HG02943 (cell line): Measurements from ENCODE around the gene LHFPL6.
A peak's percentile ranks its signal among the peaks of the same experiment; 100 is the strongest.

Experiments used
- ATAC-seq: cut with Tn5 transposase; IDR thresholded peaks from one replicate; pipeline ENCODE4 v1.9.1; 2021; ENCODE audit warnings: mild to moderate bottlenecking, low read depth, moderate library complexity; ENCODE audit not compliant: unreplicated experiment

Gene LHFPL6

GRCh38 chr13:39602614-39603366 is at the start of gene LHFPL6:
TSS of gene LHFPL6 (minus strand) at chr13:39603193.
- ATAC-seq = peak; percentile 85

GRCh38 chr13:39646122-39646521 is 43.1 kb upstream of the LHFPL6 start:
- no peak for ATAC-seq

GRCh38 chr13:39641645-39642044 is 38.7 kb upstream of the LHFPL6 start:
- ATAC-seq = no peak

GRCh38 chr13:39637890-39638289 is 34.9 kb upstream of the LHFPL6 start:
- no peak for ATAC-seq

- no peak for ATAC-seq
Measured at GRCh38 chr13:39635564-39635963, 32.6 kb upstream of the LHFPL6 start.

GRCh38 chr13:39632994-39633393 is 30.0 kb upstream of the LHFPL6 start:
- ATAC-seq = no peak

- no peak for ATAC-seq
Measured at GRCh38 chr13:39631307-39631706, 28.3 kb upstream of the LHFPL6 start.

- no peak for ATAC-seq
Measured at GRCh38 chr13:39623466-39623865, 20.5 kb upstream of the LHFPL6 start.

GRCh38 chr13:39618561-39618960 is 15.6 kb upstream of the LHFPL6 start:
- ATAC-seq = no peak

GRCh38 chr13:39616087-39616694 is 13.2 kb upstream of the LHFPL6 start:
- ATAC-seq = no peak

- no peak for ATAC-seq
Measured at GRCh38 chr13:39612023-39612637, 9.1 kb upstream of the LHFPL6 start.

- no peak for ATAC-seq
Measured at GRCh38 chr13:39607876-39608275, 4.9 kb upstream of the LHFPL6 start.

- no peak for ATAC-seq
Measured at GRCh38 chr13:39605677-39606320, 2.8 kb upstream of the LHFPL6 start.

GRCh38 chr13:39604756-39605155 is 1.8 kb upstream of the LHFPL6 start:
- ATAC-seq = no peak

GRCh38 chr13:39603424-39603947 is 493 bp upstream of the LHFPL6 start:
- ATAC-seq = peak; percentile 19

- ATAC-seq = peak; percentile 36
Measured at GRCh38 chr13:39602277-39602613, 748 bp downstream of the LHFPL6 start.

- no peak for ATAC-seq
Measured at GRCh38 chr13:39601636-39602035, 1.4 kb downstream of the LHFPL6 start.

- ATAC-seq = no peak
Measured at GRCh38 chr13:39600766-39601165, 2.2 kb downstream of the LHFPL6 start.

- ATAC-seq = no peak
Measured at GRCh38 chr13:39599842-39600241, 3.2 kb downstream of the LHFPL6 start.

- ATAC-seq = no peak
Measured at GRCh38 chr13:39599012-39599411, 4.0 kb downstream of the LHFPL6 start.

GRCh38 chr13:39597838-39598237 is 5.2 kb downstream of the LHFPL6 start:
- no peak for ATAC-seq
